Endothelial cell of umbilical vein (primary cell): ENCODE results near the gene FAM98C. TPM values are rescaled to one million over a fixed set of nuclear protein-coding genes. Genes with fewer than 3 reads are reported as not detected.

Experiments
- BruUV-seq: library from RNA; stranded (reverse); fragments of 400-500 nt; replicated peaks from 2 replicates; lab custom pipeline; 2021; lab: Mats Ljungman, UMichigan
- CTCF ChIA-PET: fragments of 300-600, 350-600 bp; sonication (Branson Sonifier 250); formaldehyde crosslinking; loops from one replicate; lab custom pipeline; 2021; ENCODE audit warnings: antibody characterized with exemption, inconsistent platforms; lab: Charles Lee
- POLR2A ChIA-PET: fragments of 300-600, 350-600 bp; sonication (Branson Sonifier 250); formaldehyde crosslinking; loops from one replicate; lab custom pipeline; 2021; ENCODE audit warnings: antibody characterized with exemption, inconsistent platforms; lab: Charles Lee
- DNase-seq: peaks from one replicate; pipeline ENCODE4 v3.0.0-alpha.2; 2011; ENCODE audit warnings: low read depth, low spot score
- FAIRE-seq: peaks from 2 replicates; lab custom pipeline; 2011; peaks lifted over from hg19 to GRCh38; lab: Jason Lieb, UNC
- H2AFZ ChIP-seq: 2 replicates; pipeline ENCODE4 v1.6.0; 2012; ENCODE audit warnings: low read depth, low read length, control low read depth, inconsistent platforms
- H3K27ac ChIP-seq: 2 replicates; pipeline ENCODE4 v1.5.1; 2011; ENCODE audit warnings: low read depth, mild to moderate bottlenecking, control low read depth, low read length, moderate library complexity; ENCODE audit not compliant: insufficient read depth
- H3K27me3 ChIP-seq, 2 experiments: 2 replicates each; pipeline versions ENCODE4 v1.6.0 to v1.6.1; 2011; ENCODE audit warnings: low read length in 2 of 2, mixed read lengths in 1 of 2; ENCODE audit not compliant: control insufficient read depth in 2 of 2, insufficient read depth in 2 of 2
- H3K36me3 ChIP-seq, 2 experiments: 2 replicates in 1 of 2; 3 replicates in 1 of 2; pipeline ENCODE4 v1.5.1; 2011; ENCODE audit warnings: low read length in 2 of 2, mild to moderate bottlenecking in 1 of 2, moderate library complexity in 1 of 2; ENCODE audit not compliant: control insufficient read depth in 2 of 2, insufficient read depth in 2 of 2; ENCODE audit errors: extremely low read depth in 1 of 2
- H3K4me1 ChIP-seq: 3 replicates; pipeline ENCODE4 v1.5.1; 2011; ENCODE audit warnings: mild to moderate bottlenecking, low read length; ENCODE audit not compliant: control insufficient read depth, insufficient read depth; ENCODE audit errors: extremely low read depth
- H3K4me2 ChIP-seq: 2 replicates; pipeline ENCODE4 v1.6.1; 2011; ENCODE audit warnings: low read length, control low read depth, mixed read lengths; ENCODE audit not compliant: insufficient read depth
- H3K4me3 ChIP-seq, 3 experiments: fragments of 200-600 bp in 1 of 3; sonication (generic), shearing (Covaris generic) in 1 of 3; replicated peaks in 1 of 3; 2 replicates each; pipeline ENCODE4 v1.5.1; 2011 to 2016; ENCODE audit warnings: control low read depth in 3 of 3, low read length in 3 of 3, mild to moderate bottlenecking in 2 of 3, inconsistent platforms in 1 of 3, low read depth in 1 of 3, moderate library complexity in 1 of 3; ENCODE audit not compliant: insufficient read depth in 1 of 3
- H3K79me2 ChIP-seq: 2 replicates; pipeline ENCODE4 v1.6.0; 2012; ENCODE audit warnings: low read length, inconsistent platforms; ENCODE audit not compliant: control insufficient read depth, insufficient read depth
- H3K9ac ChIP-seq: replicated peaks from 2 replicates; pipeline ENCODE3; 2011; ENCODE audit warnings: low read length, control low read depth; ENCODE audit not compliant: insufficient read depth; ENCODE audit errors: extremely low read depth
- H3K9me1 ChIP-seq: replicated peaks from 3 replicates; pipeline ENCODE4 v1.6.0; 2011; ENCODE audit warnings: mild to moderate bottlenecking, low read length; ENCODE audit not compliant: control insufficient read depth, insufficient read depth; ENCODE audit errors: extremely low read depth
- H3K9me3 ChIP-seq: replicated peaks from 2 replicates; pipeline ENCODE4 v1.5.1; 2012; ENCODE audit warnings: low read length, inconsistent platforms; ENCODE audit not compliant: control insufficient read depth, insufficient read depth
- H4K20me1 ChIP-seq: replicated peaks from 2 replicates; pipeline ENCODE3; 2011; ENCODE audit warnings: mild to moderate bottlenecking, low read length; ENCODE audit not compliant: control insufficient read depth, insufficient read depth; ENCODE audit errors: extremely low read depth
- EZH2 ChIP-seq: IDR thresholded peaks from 2 replicates; pipeline ENCODE4 v1.6.1; 2012; ENCODE audit warnings: borderline replicate concordance, low read depth, mild to moderate bottlenecking, moderate library complexity, low read length, inconsistent platforms; ENCODE audit not compliant: severe bottlenecking
- FOS ChIP-seq: IDR thresholded peaks from 2 replicates; pipeline ENCODE4 v1.6.1; 2011; ENCODE audit warnings: mild to moderate bottlenecking, low read length, moderate library complexity, borderline replicate concordance; ENCODE audit not compliant: insufficient read depth
- GATA2 ChIP-seq: IDR thresholded peaks from 2 replicates; pipeline ENCODE4 v1.7.0; 2011; ENCODE audit warnings: low read depth, mild to moderate bottlenecking, moderate library complexity, mixed read lengths, low read length; ENCODE audit not compliant: insufficient read length, insufficient read depth
- JUN ChIP-seq: IDR thresholded peaks from 2 replicates; pipeline ENCODE4 v1.6.1; 2011; ENCODE audit warnings: borderline replicate concordance, low read depth; ENCODE audit not compliant: insufficient read length, insufficient read depth
- MYC ChIP-seq: IDR thresholded peaks from one replicate; pipeline ENCODE4 v1.6.1; 2011; ENCODE audit warnings: mild to moderate bottlenecking, low read depth, low read length
- POLR2A ChIP-seq: IDR thresholded peaks from 2 replicates; pipeline ENCODE4 v1.6.1; 2012; ENCODE audit warnings: low read depth, mild to moderate bottlenecking, control low read depth, low read length
- POLR2AphosphoS5 ChIP-seq: IDR thresholded peaks from 2 replicates; pipeline ENCODE4 v1.6.1; 2012; ENCODE audit warnings: low read depth, mild to moderate bottlenecking, control low read depth, low read length, moderate library complexity; ENCODE audit not compliant: insufficient read depth
- dilution Hi-C: fragments of 300-500 bp; cut with MboI; formaldehyde crosslinking; loops from one replicate; pipeline ENCODE4 v1.15.0; 2019; ENCODE audit warnings: low sequenced_read_pairs; ENCODE audit not compliant: extremely low pct_ligation_motif_present
- intact Hi-C: fragments of 100-400 bp; cut with micrococcal nuclease; formaldehyde crosslinking; loops from one replicate; pipeline ENCODE4 v1.10.0; 2022
- polyA plus RNA-seq, 4 experiments: library from polyadenylated mRNA; depleted of rRNA in 3 of 4; stranded (reverse) in 3 of 4; unstranded in 1 of 4; fragments of >200 nt; gene quantifications; 2 replicates each; pipeline versions ENCODE4 v1.2.1 to v1.2.3, GENCODE V29; 2011 to 2012; ENCODE audit warnings: missing spikeins in 1 of 4
- total RNA-seq: library from RNA; stranded (reverse); gene quantifications from 2 replicates; pipeline ENCODE4 v1.2.3, GENCODE V29; 2021
- TF ChIP-seq, protein P1 (sequence below): IDR thresholded peaks from 2 replicates; pipeline ENCODE4 v1.6.1; 2011; ENCODE audit not compliant: insufficient read depth, insufficient read length
- TF ChIP-seq, protein P2 (sequence below), 2 donors: IDR thresholded peaks; 1 replicate in 1 of 2; 2 replicates in 1 of 2; pipeline ENCODE4 v1.5.1; 2011; ENCODE audit warnings: low read length in 2 of 2, mild to moderate bottlenecking in 2 of 2, moderate library complexity in 2 of 2, control low read depth in 1 of 2, inconsistent platforms in 1 of 2, low read depth in 1 of 2; ENCODE audit not compliant: insufficient read depth in 1 of 2; ENCODE audit errors: extremely low read depth in 1 of 2

The FAM98C gene
- total and polyA plus RNA-seq, 2 donors (not counting 3 experiments of a cell fraction or from before 2014, with no cell fraction given): 12.6 to 13.0 TPM

DNA sequence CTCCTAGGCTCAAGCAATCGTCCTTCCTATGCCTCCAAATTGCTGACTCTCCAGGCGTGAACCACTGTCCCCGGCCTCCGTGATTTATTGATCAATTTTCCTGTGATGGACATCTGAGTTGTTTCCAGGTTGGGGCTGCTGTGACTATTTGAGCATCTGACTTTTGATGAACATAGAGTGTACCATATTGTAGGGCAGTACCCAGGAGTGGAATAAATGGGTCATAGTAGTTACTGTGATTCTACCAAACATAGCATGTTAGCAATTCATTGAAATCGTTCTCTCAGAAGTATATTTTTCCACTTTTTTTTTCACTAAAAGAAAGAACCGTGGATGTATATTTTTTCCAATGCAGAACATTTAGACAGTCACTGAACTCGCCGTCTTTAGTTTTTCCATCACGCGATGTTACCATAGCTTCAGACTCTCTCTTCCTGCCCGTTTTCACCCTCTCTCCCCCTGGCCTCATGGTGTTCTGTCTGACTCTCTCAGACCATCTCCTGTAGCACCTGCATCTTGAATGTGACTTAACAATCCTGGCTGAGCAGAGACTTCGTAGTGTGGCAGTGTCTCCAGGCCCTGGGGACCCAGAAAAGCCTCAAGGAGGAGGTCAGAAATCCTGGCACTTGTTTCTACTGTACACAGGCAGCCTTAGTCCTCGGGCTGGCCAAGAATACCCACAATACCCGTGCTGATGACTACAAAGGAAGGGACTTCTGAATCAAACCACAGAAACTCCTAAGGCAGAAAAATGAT, 26.3 kb downstream of the FAM98C start:
- no peak for DNase-seq
- no peak for TF ChIP-seq POLR2A
- no peak for TF ChIP-seq POLR2AphosphoS5
- no peak for TF ChIP-seq GATA2
- TF ChIP-seq, protein P1, sequence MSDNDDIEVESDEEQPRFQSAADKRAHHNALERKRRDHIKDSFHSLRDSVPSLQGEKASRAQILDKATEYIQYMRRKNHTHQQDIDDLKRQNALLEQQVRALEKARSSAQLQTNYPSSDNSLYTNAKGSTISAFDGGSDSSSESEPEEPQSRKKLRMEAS: no peak
- TF ChIP-seq, protein P2, sequence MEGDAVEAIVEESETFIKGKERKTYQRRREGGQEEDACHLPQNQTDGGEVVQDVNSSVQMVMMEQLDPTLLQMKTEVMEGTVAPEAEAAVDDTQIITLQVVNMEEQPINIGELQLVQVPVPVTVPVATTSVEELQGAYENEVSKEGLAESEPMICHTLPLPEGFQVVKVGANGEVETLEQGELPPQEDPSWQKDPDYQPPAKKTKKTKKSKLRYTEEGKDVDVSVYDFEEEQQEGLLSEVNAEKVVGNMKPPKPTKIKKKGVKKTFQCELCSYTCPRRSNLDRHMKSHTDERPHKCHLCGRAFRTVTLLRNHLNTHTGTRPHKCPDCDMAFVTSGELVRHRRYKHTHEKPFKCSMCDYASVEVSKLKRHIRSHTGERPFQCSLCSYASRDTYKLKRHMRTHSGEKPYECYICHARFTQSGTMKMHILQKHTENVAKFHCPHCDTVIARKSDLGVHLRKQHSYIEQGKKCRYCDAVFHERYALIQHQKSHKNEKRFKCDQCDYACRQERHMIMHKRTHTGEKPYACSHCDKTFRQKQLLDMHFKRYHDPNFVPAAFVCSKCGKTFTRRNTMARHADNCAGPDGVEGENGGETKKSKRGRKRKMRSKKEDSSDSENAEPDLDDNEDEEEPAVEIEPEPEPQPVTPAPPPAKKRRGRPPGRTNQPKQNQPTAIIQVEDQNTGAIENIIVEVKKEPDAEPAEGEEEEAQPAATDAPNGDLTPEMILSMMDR (IDR thresholded peaks at IDR 0.05; ENCODE audit: extremely low read depth in 1 of 2, insufficient read depth in 1 of 2, low read depth in 1 of 2, low read length in 2 of 2): no peak
- no peak for TF ChIP-seq EZH2
- TF ChIP-seq JUN: no peak
- TF ChIP-seq FOS: no peak
- no peak for TF ChIP-seq MYC
- CTCF ChIA-PET: interaction anchor here (0.8 to 1.0 kb wide), 2 partner anchors 26 to 72 kb away, joined by 3 read pairs; partner anchors contain the start of gene FAM98C
- Histone ChIP-seq H3K27me3 (peaks cover 4% of the 10 kb centered on the region in 2 experiments), H4K20me1 (no peaks in the 10 kb centered on the region), H3K9me3 (no peaks in the 10 kb centered on the region), H2AFZ (no peak overlapping the region), H3K9me1 (no peaks in the 10 kb centered on the region), H3K4me2 (no peak overlapping the region), H3K27ac (no peak overlapping the region), H3K9ac (no peak overlapping the region), H3K4me3 (no peak overlapping the region), H3K79me2 (no peaks in the 10 kb centered on the region), H3K36me3 (no peaks in the 10 kb centered on the region), H3K4me1 (no peaks in the 10 kb centered on the region)
- intact Hi-C loops: no loop called here
- POLR2A ChIA-PET: no interaction called here
- BruUV-seq: no TSS peak
- FAIRE-seq: no peak
- dilution Hi-C loops: no loop called here
